Ectodermal cell (in vitro differentiated cells): ENCODE results near the gene NFATC3.

Source experiments
- H3K27ac ChIP-seq: 2 replicates; pipeline ENCODE4 v1.7.0; 2013; ENCODE audit warnings: mild to moderate bottlenecking, low read depth, low read length; ENCODE audit not compliant: insufficient read depth, poor library complexity, severe bottlenecking
- H3K27me3 ChIP-seq: 2 replicates; pipeline ENCODE4 v1.7.0; 2013; ENCODE audit warnings: mild to moderate bottlenecking, low read length; ENCODE audit not compliant: insufficient read depth, control insufficient read depth, poor library complexity, severe bottlenecking
- H3K36me3 ChIP-seq: one replicate; pipeline ENCODE4 v1.7.0; 2013; ENCODE audit warnings: low read length; ENCODE audit not compliant: control insufficient read depth, insufficient read depth
- H3K4me1 ChIP-seq: one replicate; pipeline ENCODE4 v1.7.0; 2013; ENCODE audit warnings: low read length; ENCODE audit not compliant: control insufficient read depth, insufficient read depth
- H3K4me3 ChIP-seq: 2 replicates; pipeline ENCODE4 v1.7.0; 2013; ENCODE audit warnings: low read depth, low read length, control low read depth; ENCODE audit not compliant: insufficient read depth
- H3K9me3 ChIP-seq: 2 replicates; pipeline ENCODE4 v1.7.0; 2013; ENCODE audit warnings: mild to moderate bottlenecking, low read length, moderate library complexity; ENCODE audit not compliant: control insufficient read depth
- WGBS, 2 experiments: methylation state at CpG; one replicate each; pipeline ENCODE4 v1.1.7; 2013; ENCODE audit warnings: missing lambda C conversion rate in 2 of 2; 5-methylcytosine and 5-hydroxymethylcytosine counted together

The NFATC3 gene

DNA sequence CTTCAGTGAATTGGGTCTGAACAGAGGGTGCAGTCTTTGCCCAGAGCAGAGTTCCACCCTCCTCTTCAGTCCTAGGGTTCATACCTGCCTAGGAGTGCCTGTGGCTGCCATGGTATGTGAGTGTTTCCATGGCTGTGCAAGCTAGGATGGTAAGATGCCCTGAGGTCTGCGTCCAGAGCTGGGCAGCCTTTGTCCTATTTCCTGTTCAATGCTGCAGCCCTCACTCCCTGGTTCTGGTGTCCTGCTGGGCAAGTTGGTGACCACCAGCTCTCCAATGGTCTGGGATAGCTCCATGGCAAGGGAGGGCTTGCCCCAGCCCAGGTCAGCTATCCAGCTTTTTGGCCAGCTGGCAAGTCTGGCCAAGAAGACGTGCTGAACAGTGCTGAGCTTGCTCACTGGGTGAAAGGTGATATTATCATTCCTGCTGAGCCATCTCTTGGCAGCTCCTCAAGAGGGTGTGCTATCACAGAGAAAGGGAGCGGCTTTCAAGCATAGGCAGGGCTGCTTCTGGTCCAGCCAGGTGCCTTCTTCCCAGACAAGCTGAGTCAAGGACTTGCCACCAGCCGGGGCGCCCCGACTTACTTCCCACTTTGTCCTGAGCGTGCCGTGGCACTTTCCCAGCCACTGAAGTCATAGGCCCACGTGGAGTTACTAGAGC lies 13.0 kb upstream of the NFATC3 start:
- H3K36me3 ChIP-seq: peaks cover 31% of the 10 kb centered on the region
- no peaks in the 10 kb centered on the region for H3K9me3 ChIP-seq
- H3K4me1 ChIP-seq: no peaks in the 10 kb centered on the region
- no peak overlapping the region for H3K27ac ChIP-seq
- H3K27me3 ChIP-seq: no peaks in the 10 kb centered on the region
- WGBS, 2 experiments: 95 to 98% methylated on average over 9 of the region's 9 CpGs
- no peak overlapping the region for H3K4me3 ChIP-seq

DNA sequence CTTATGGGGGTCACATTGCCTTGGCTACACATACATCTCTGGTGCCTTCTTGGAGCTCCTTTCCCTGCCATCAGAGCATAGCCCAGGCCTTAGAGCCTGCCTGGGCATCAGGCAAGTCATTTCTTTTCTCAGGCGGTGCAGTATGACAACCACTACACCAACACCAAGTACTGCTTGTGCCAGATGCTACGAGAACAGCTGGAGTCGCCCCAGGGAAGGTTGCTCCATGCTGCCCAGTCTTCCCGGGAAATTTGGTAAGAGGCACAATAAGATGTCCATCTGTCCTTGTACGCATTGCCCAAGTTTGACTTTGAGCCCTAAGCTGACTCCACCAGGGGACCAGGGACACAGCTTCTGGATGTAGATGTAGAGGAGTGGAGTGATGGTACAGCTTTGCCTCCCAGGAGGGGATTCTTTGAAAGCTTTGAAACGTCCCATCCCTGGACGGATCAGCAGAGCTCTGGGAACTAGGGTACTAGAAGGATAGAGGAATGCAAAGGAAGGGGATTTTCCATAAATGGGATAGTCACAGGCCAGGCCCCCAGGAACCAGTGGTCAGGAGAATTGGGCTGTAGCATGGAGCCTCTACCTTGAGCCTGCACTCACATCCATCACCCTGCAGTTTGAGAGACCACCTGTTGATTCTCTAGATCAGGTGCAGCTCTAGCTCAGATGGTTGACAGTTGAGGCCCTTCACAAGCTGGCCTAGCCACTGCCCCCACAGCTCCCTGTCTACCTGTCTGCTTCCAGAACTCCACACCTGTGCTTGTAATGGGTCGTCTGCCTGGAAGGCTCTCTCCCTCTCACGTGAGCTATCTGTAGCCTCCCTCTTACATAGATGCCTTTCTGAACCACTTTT lies 11.0 kb upstream of the NFATC3 start:
- no peaks in the 10 kb centered on the region for H3K27me3 ChIP-seq
- no peak overlapping the region for H3K4me3 ChIP-seq
- H3K4me1 ChIP-seq: no peaks in the 10 kb centered on the region
- peaks cover 31% of the 10 kb centered on the region for H3K36me3 ChIP-seq
- no peaks in the 10 kb centered on the region for H3K9me3 ChIP-seq
- H3K27ac ChIP-seq: no peak overlapping the region
- 93 to 95% methylated on average over 9 of the region's 9 CpGs for WGBS, 2 experiments

DNA sequence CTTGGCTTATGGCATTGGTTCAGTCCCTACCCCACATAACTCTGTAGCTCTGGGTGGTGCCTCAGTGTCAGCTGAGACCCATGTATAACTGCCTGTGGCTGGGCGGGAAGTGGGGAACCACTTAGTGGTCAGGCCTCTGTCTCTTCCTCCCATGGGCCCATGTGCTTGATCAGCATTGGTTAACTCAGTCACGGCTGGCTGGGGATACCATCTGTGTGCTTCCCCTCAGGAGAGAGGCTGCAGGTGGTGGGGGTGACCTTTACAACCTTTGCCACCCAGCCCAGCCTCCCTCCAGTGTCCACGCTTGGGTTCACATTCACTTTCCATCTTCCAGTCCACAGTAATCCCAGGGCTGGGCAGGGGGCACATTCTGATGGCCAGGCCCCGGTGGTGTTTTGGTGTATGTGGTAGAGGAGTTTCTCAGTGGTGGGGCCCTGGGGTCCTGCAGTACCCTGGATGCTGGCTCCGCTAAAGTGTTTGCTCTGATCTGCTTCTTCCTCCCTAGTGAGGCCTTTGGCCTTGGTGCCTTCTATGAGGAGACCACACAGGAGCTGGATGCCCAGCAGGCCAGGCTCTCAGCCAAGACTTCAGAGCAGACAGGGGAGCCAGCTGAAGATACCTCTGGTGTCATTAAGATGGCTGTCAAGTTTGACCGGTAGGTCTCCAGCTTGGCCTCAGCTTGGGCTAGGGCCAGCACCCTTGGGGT lies 10.2 kb upstream of the NFATC3 start:
- no peak overlapping the region for H3K27ac ChIP-seq
- H3K9me3 ChIP-seq: no peaks in the 10 kb centered on the region
- H3K4me3 ChIP-seq: no peak overlapping the region
- H3K36me3 ChIP-seq: peaks cover 31% of the 10 kb centered on the region
- WGBS, 2 experiments: 94% methylated on average over 6 of the region's 6 CpGs
- no peaks in the 10 kb centered on the region for H3K27me3 ChIP-seq
- no peaks in the 10 kb centered on the region for H3K4me1 ChIP-seq

DNA sequence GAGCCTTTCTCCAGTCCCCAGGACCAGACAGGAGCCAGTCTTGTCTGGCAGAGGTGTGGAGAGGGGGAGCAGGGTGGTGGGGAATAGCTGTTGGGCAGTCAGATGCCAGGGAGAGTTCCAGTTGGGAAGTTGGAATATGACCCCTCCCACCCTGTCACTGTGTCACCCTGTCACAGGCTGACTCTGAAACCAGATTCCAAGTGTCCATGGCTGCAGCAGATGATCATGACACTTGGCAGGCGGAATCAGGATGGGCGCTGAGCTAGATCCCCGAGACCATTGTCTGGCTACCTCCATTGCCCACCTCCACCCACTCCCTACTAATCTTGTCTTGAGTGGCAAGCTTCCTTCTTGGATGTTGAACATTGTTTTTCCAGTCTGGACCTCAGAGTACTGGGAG lies 9.2 kb upstream of the NFATC3 start:
- H3K27me3 ChIP-seq: no peaks in the 10 kb centered on the region
- 96 to 98% methylated on average over 3 of the region's 3 CpGs for WGBS, 2 experiments
- no peaks in the 10 kb centered on the region for H3K4me1 ChIP-seq
- H3K27ac ChIP-seq: no peak overlapping the region
- H3K9me3 ChIP-seq: no peaks in the 10 kb centered on the region
- peaks cover 31% of the 10 kb centered on the region for H3K36me3 ChIP-seq
- H3K4me3 ChIP-seq: no peak overlapping the region

DNA sequence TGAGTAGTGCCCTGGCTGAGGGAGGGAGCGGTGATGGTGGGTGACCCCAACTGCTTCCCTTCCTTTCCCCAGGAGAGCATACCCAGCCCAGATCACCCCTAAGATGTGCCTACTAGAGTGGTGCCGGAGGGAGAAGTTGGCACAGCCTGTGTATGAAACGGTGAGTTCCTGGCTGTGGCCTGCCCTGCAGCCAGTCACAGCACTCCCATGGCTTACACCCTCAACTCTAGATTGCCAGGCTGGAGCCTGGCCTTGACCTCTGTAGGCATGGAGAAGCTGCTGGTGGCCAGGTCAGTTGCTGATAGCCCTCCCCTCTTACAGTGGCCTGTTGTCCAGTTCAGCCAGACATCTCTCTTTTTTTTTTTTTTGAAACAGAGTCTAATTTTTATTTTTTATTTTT lies 8.6 kb upstream of the NFATC3 start:
- WGBS, 2 experiments: 94 to 96% methylated on average over 3 of the region's 3 CpGs
- H3K36me3 ChIP-seq: peaks cover 28% of the 10 kb centered on the region

DNA sequence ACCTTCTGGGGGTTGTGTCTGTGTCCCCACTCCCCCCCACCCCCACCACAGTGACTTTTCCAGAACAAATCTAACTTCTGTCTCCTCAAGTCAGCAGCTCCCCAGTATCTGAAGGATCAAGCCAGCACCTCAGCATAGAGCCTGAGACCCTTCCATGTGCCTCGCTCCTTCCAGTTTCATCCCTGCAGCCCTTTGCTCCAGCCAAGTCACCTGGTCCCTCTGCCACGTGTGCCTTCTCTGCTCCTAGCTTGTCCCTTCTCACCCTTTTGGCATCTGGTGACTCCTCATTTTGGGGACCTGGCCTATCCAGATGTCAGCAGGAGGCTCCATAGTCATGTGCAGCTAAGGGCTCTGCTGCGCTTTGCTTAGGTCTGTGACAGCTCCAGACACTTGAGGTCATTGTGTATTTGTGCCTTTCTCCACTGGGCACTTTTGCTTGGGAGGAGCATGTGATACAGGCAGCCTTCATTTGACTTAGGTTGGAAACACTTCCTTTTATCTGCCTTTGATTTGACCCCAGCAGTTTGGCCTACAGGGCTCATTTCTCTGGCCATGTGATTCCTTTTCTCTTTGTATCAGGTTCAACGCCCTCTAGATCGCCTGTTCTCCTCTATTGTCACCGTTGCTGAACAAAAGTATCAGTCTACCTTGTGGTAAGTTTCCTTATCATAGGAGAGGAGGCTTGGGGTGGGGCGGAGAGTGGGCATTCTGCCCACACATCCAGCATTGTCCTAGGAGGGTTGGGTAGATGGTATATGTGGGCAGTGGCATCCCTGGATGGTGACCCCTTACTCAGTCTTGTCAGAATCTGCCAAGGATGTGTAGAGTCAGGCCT lies 7.1 kb upstream of the NFATC3 start:
- Histone ChIP-seq H3K36me3 (peaks cover 21% of the 10 kb centered on the region), H3K9me3 (no peaks in the 10 kb centered on the region), H3K27ac (no peak overlapping the region), H3K4me3 (no peak overlapping the region), H3K4me1 (peaks cover 2% of the 10 kb centered on the region), H3K27me3 (no peaks in the 10 kb centered on the region)
- WGBS, 2 experiments: 94 to 96% methylated on average over 7 of the region's 7 CpGs

More for the DNA sequence above, 8.6 kb upstream of the NFATC3 start:
- Histone ChIP-seq H3K4me1 (no peaks in the 10 kb centered on the region), H3K9me3 (no peaks in the 10 kb centered on the region), H3K27me3 (no peaks in the 10 kb centered on the region), H3K4me3 (no peak overlapping the region), H3K27ac (no peak overlapping the region)

DNA sequence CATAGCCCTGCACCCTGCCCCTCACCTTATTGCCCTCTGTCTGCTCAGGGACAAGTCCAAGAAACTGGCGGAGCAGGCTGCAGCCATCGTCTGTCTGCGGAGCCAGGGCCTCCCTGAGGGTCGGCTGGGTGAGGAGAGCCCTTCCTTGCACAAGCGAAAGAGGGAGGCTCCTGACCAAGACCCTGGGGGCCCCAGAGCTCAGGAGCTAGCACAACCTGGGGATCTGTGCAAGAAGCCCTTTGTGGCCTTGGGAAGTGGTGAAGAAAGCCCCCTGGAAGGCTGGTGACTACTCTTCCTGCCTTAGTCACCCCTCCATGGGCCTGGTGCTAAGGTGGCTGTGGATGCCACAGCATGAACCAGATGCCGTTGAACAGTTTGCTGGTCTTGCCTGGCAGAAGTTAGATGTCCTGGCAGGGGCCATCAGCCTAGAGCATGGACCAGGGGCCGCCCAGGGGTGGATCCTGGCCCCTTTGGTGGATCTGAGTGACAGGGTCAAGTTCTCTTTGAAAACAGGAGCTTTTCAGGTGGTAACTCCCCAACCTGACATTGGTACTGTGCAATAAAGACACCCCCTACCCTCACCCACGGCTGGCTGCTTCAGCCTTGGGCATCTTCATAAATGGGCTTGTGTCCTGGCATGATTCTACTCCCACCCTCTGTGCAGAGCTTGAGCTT lies 6.3 kb upstream of the NFATC3 start:
- Histone ChIP-seq H3K4me3 (no peak overlapping the region), H3K9me3 (no peaks in the 10 kb centered on the region), H3K4me1 (peaks cover 9% of the 10 kb centered on the region), H3K27me3 (no peaks in the 10 kb centered on the region), H3K36me3 (peaks cover 20% of the 10 kb centered on the region), H3K27ac (no peak overlapping the region)
- WGBS, 2 experiments: 94% methylated on average over 8 of the region's 8 CpGs

DNA sequence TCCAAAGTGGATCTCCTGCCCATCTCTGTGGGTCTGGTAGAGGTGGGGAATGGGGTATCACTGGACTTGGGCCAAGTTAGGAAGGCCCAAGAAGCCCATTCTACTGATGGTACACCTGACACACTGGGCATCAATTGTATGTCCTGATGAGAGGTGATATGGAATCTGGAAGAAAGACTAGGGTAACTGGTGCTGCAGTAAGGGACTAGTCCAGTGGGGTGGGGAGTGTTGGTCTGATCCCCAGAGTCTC lies 5.9 kb upstream of the NFATC3 start:
- no peaks in the 10 kb centered on the region for H3K9me3 ChIP-seq
- H3K27me3 ChIP-seq: no peaks in the 10 kb centered on the region
- no peak overlapping the region for H3K4me3 ChIP-seq
- peaks cover 16% of the 10 kb centered on the region for H3K36me3 ChIP-seq
- H3K27ac ChIP-seq: no peak overlapping the region
- peaks cover 14% of the 10 kb centered on the region for H3K4me1 ChIP-seq

DNA sequence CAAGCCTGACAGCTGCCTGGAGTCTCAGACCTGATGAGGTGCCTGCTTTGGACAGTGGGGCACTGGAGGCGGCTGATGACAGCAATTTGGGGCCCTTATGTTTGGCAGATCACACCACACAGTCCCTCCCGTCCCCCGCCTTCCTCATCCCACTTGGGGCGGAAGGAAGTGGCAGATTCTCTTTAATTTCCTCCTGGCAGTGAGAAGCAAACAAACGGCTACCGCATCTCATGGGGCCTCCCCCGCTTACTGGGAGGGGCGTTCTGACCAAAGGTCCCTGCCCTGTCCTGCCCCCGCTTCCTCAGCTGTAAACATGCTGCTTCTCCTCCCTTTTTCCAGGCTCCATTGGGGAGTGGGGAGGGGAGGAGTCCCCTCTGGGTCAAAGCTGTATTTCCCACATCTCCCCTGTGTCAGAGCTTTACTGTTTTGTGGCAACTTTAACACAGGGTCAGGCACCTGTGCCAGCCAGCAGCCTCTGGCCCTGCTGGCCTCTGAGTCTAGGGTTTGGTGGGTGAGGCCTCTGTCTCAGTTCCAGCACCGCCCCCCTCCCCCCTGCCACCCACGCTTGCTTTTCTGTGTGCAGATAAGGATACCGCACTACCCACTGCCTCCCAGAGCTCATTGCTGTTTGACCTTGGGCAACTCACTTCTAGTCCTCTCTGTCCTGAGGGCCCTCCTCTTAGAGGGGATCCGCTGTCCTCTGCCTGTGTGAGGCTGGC lies 5.4 kb upstream of the NFATC3 start:
- no peak overlapping the region for H3K27ac ChIP-seq
- peaks cover 13% of the 10 kb centered on the region for H3K36me3 ChIP-seq

More for the DNA sequence above, 5.4 kb upstream of the NFATC3 start:
- Histone ChIP-seq H3K9me3 (no peaks in the 10 kb centered on the region), H3K4me3 (no peak overlapping the region), H3K27me3 (no peaks in the 10 kb centered on the region), H3K4me1 (peaks cover 14% of the 10 kb centered on the region)
- WGBS, 2 experiments: 88 to 92% methylated on average over 13 of the region's 13 CpGs
